Measurements from ENCODE around the gene KIF19. TPM values are rescaled to one million over a fixed set of nuclear protein-coding genes. Genes with fewer than 3 reads are reported as not detected.

KIF19 gene
- total RNA-seq, 4 donors from 2014 or later, result 1.4 to 4.4 (median 1.8) TPM

DNA sequence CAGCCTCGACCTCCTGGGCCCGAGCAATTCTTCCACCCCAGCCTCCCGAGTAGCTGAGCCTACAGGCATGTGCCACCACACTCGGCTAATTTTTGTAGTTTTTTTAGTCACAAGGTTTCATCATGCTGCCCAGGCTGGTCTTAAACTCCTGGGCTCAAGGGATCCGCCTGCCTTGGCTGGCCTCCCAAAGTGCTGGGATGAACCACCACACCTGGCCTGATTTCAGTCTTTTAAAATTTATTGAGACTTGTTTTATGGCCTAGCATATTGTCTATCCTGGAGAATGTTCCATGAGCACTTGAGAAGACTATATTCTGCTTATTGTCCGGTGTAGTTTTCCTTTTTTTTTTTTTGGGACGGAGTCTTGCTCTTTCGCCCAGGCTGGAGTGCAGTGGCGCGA lies 33.5 kb upstream of the KIF19 start:
- H3K4me3 ChIP-seq, result no peak overlapping the region
- peaks cover 2% of the 10 kb centered on the region for H3K27me3 ChIP-seq
- in situ Hi-C loops (cut with MboI; ENCODE audit: low pct_ligation_motif_present in 1 of 4, low pct_unique_long_range_greater_than_20kb in 1 of 4, low sequenced_read_pairs in 3 of 4) (no loop called here), intact Hi-C loops (cut with DNase I; ENCODE audit: low total_unique reads) (loop anchor here (10.0 kb wide), 1 partner anchor 88 kb away; the partner anchor contains the start of gene RPL38)
- no peak for DNase-seq
- H3K4me1 ChIP-seq, result peaks cover 0 to 6% (median 0%) of the 10 kb centered on the region in 4 donors
- H3K36me3 ChIP-seq, result no peaks in the 10 kb centered on the region
- no peak overlapping the region for H3K27ac ChIP-seq
- TF ChIP-seq EP300 (IDR thresholded peaks at IDR 0.05; ENCODE audit: low read depth), result no peak
- TF ChIP-seq POLR2A (IDR thresholded peaks at IDR 0.05), result no peak
- TF ChIP-seq CTCF (IDR thresholded peaks at IDR 0.05), result no peak
- no peak for TF ChIP-seq POLR2AphosphoS5 (IDR thresholded peaks at IDR 0.05)
- H3K9me3 ChIP-seq, result no peaks in the 10 kb centered on the region
- WGBS, 2 donors (ENCODE audit: low coverage in 1 of 2), result 53 to 59% methylated on average over 8 to 10 of the region's 10 CpGs

DNA sequence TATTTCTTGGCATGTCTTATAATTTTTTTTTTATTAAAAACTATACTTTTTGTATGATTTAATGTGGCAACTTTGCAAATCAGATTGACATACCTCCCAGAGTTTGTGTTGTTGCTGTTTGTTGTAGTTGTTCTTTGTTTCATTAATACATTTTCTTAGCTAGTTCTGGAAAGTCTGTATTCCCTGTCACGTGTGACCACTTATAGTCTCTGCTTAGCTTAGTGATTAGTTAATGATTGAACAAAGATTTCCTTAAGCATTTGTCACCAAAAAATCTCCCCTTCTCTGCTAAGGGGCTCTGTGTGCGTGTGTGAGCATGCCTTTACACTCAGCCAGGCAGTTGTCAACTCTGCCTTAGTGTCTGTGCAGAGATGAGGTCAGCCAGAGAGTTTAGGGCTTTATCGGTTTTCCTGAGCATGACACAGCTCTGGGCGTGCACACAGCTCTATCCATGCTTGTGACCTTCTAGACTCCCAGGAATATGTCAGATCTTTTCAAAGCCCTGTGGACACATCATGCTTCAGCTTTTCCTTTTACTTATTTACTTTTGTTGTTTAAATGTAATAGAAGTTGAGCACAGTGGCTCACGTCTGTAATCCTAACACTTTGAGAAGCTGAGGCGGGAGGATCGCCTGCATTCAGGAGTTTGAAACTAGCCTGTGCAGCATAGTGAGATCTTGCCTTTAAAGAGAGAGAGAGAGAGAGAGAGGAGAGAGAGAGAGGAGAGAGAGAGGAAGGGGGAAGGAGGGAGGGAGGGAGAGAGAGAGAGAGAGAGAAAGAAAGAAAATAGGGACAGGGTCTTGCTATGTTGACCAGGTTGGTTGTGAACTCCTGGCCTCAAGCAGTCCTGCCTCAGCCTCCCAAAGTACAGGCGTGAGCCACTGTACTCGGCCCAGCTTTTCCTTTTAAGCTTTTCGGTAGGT lies 30.1 kb upstream of the KIF19 start:
- TF ChIP-seq POLR2A (IDR thresholded peaks at IDR 0.05), result no peak
- no peak for TF ChIP-seq CTCF (IDR thresholded peaks at IDR 0.05)
- TF ChIP-seq EP300 (IDR thresholded peaks at IDR 0.05; ENCODE audit: low read depth), result no peak
- no peak overlapping the region for H3K27ac ChIP-seq
- no peak for DNase-seq
- WGBS, 2 donors (ENCODE audit: low coverage in 1 of 2), result 63 to 72% methylated on average over 4 to 10 of the region's 10 CpGs
- H3K27me3 ChIP-seq, result peaks cover 17% of the 10 kb centered on the region
- H3K4me3 ChIP-seq, result no peak overlapping the region
- intact Hi-C loops (cut with DNase I; ENCODE audit: low total_unique reads) (loop anchor here (10.0 kb wide), 1 partner anchor 91 kb away; the partner anchor contains the start of gene RPL38), in situ Hi-C loops (cut with MboI; ENCODE audit: low pct_ligation_motif_present in 1 of 4, low pct_unique_long_range_greater_than_20kb in 1 of 4, low sequenced_read_pairs in 3 of 4) (no loop called here)
- no peaks in the 10 kb centered on the region for H3K9me3 ChIP-seq
- H3K4me1 ChIP-seq, result peaks cover 0 to 6% (median 0%) of the 10 kb centered on the region in 4 donors
- no peaks in the 10 kb centered on the region for H3K36me3 ChIP-seq

GRCh38 chr17:74296548-74296936 lies 29.5 kb upstream of the KIF19 start:
- H3K4me1 ChIP-seq, result peaks cover 0 to 6% (median 0%) of the 10 kb centered on the region in 4 donors
- no peaks in the 10 kb centered on the region for H3K36me3 ChIP-seq
- in situ Hi-C loops (cut with MboI; ENCODE audit: low pct_ligation_motif_present in 1 of 4, low pct_unique_long_range_greater_than_20kb in 1 of 4, low sequenced_read_pairs in 3 of 4), result no loop called here
- H3K9me3 ChIP-seq, result no peaks in the 10 kb centered on the region
- H3K27ac ChIP-seq, result no peak overlapping the region
- 0 to 12% methylated on average over 1 to 5 of the region's 5 CpGs for WGBS, 2 donors (ENCODE audit: low coverage in 1 of 2)
- DNase-seq, result peak; percentile 42
- TF ChIP-seq CTCF (IDR thresholded peaks at IDR 0.05) (peak; percentile 32 to 49 (median 34)), POLR2AphosphoS5 (IDR thresholded peaks at IDR 0.05) (no peak), EP300 (IDR thresholded peaks at IDR 0.05; ENCODE audit: low read depth) (no peak), POLR2A (IDR thresholded peaks at IDR 0.05) (no peak)
- peaks cover 17% of the 10 kb centered on the region for H3K27me3 ChIP-seq
- H3K4me3 ChIP-seq, result no peak overlapping the region
- intact Hi-C loops (cut with DNase I; ENCODE audit: low total_unique reads), result loop anchor here (10.0 kb wide), 1 partner anchor 92 kb away; the partner anchor contains the start of gene RPL38

DNA sequence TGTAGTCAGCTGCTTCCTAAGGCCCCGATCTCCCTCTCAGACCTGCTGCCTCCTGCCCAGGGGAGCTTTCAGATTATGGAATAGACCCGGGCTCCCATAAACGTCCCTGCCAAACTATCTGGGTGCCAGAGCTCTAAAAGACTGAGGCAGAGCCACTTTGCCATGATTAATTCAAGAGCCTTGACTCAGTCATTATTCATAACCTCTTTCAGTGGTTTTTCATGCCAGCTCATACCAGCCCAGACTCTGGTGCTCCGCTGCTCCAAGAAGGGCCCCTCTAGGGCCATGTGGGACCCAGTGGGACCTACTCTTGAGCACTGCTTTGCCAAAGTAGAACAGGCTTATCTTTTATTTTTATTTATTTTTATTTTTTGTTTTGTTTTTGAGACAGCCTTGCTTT lies 28.1 kb upstream of the KIF19 start:
- in situ Hi-C loops (cut with MboI; ENCODE audit: low pct_ligation_motif_present in 1 of 4, low pct_unique_long_range_greater_than_20kb in 1 of 4, low sequenced_read_pairs in 3 of 4) (no loop called here), intact Hi-C loops (cut with DNase I; ENCODE audit: low total_unique reads) (loop anchor here (10.0 kb wide), 1 partner anchor 93 kb away; the partner anchor contains the start of gene RPL38)
- Histone ChIP-seq H3K27ac (no peak overlapping the region), H3K4me3 (no peak overlapping the region), H3K9me3 (no peaks in the 10 kb centered on the region), H3K36me3 (no peaks in the 10 kb centered on the region), H3K4me1 (peaks cover 0 to 6% (median 0%) of the 10 kb centered on the region in 4 donors), H3K27me3 (peaks cover 17% of the 10 kb centered on the region)
- TF ChIP-seq POLR2A (IDR thresholded peaks at IDR 0.05) (no peak), EP300 (IDR thresholded peaks at IDR 0.05; ENCODE audit: low read depth) (no peak), CTCF (IDR thresholded peaks at IDR 0.05) (no peak), POLR2AphosphoS5 (IDR thresholded peaks at IDR 0.05) (no peak)
- DNase-seq, result no peak
- 84% methylated on average over 4 of the region's 4 CpGs; no CpG with 5 or more reads in 1 of the 2 donors for WGBS, 2 donors (ENCODE audit: low coverage in 1 of 2)
